NCI-H345 (cell line): ENCODE data around the gene TMBIM1.

Source experiments
- DNase-seq: peaks from one replicate; lab custom pipeline; 2025; lab: John Stamatoyannopoulos, UW

Gene TMBIM1

DNA sequence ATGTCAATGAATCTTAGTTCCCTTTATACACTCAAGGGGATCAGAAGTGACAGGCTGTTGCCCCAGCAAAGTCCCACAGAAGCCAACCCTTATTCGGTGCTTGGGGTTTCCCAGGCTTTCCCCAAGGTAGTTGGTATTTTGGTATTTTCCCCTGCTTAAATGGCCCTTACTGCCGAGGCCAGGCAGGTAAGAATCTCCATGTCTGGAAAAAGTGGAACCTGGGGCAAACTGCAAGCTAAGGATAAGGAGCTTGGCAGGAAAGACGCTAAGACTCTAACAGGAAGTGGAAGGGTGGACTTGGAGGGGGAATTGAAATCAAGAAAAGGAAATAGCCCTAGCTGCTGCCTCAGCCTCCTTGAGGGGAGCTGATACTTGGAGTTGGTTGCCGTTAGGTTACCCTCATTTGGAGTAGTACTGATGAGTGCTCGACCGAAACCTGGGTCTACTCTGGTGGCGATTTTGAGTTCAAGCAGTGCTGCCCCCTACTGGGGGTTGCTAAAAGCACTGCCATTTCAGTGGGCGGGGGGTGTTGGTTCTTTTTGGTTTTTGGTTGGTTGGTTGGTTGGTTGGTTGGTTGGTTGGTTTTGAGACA is 34.8 kb downstream of the TMBIM1 start:
- no peak for DNase-seq

DNA sequence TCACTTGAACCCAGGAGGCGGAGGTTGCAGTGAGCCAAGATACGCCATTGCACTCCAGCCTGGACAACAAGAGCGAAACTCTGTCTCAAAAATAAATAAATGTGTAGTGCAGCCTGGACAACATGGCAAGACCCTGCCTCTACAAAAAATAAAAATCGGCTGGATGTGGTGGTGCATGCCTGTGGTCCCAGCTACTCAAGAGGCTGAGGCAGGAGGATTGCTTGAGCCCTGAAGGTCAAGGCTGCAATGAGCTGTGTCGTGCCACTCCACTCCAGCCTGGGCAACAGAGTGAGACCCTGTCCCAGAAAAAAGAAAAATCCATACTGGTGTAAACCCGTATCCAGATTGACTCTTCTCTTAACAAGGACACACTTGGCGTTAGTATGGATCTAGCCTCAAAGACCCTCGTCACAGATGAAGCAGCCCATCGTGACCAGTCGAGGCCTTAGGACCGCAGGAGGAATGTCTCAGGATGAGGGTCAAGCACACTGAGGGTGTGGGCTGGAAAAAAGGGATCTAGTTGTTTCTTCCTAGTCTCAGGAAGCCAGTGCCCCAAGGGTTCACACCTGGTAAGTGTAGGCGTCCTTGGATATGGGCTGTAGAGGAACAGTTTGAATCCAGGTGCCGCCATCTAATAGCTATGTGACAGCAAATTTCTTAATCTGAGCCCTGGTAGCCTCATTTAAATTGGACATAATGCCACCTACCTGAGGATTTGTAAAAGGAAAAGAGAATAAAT is 35.5 kb downstream of the TMBIM1 start:
- no peak for DNase-seq

DNA sequence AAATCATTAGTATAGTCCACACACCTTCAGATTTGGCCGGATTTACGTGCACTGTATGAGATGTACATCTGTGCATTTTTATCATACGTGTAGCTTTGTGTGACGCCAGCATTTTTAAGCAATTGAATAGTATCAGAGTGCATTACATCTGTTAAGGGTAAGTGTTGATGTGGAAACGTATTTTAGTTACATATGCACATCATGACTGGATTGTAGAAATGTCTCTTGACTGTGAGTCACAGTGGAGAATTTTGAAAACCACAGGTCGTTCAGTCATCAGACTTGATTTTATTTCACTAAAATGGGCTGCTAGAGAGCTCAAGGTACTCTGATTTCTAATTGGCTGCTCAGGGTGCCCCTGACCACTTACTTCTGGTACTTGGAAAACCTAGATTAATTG is 36.9 kb downstream of the TMBIM1 start:
- no peak for DNase-seq

DNA sequence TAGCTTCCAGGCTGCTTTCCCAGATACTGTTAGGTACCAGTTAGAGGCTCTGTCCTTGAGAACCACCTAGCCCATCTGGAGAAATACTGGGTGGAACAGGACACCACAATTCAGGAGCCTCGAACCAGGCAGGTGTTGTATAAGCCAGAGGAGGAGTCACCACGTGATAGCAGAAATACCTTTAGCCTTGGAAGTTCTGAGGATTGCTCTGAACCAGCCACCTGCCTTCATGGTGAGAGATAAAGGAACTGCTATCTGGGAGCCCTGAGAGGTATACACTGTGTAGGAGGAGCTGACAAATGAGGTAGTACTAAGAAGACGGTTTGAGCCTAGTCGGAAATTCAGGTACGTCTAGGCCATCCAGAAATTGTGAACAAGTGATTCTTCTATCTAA is 39.1 kb downstream of the TMBIM1 start:
- DNase-seq = no peak

DNA sequence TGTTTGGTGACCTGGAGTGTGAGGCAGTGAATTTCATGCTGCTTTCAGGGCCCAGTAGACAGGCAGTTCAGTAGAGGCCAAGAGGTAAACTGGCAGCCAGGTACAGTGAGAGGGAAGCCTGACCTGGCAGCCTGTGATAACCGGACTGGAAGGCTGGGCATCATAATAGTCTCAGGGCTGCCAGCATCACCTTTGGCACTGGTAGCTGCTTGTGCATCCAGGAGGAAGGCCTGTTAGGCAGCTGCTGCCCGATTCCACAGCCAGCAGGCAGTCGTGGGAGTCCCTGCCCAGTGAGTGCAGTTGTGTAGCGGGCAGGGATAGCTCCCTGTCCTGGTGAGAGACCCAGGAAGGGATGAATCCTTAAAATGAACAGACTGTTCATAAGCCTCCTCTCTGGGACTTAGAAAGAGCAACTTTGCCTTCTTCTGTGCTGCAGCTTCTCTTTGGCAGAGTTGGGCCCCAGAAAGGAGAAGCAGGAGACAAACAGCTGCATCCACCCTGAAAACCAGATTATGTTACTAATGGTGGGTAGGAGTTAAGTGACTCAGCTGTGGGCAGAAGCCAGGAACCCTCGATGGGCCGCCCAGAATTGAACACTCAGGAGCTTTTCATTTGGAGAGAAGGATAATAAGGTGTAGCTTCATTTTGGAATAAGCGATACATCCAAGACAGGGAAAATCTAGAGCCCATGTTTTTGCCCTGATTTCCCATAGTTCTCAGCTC is 39.6 kb downstream of the TMBIM1 start:
- DNase-seq = no peak

DNA sequence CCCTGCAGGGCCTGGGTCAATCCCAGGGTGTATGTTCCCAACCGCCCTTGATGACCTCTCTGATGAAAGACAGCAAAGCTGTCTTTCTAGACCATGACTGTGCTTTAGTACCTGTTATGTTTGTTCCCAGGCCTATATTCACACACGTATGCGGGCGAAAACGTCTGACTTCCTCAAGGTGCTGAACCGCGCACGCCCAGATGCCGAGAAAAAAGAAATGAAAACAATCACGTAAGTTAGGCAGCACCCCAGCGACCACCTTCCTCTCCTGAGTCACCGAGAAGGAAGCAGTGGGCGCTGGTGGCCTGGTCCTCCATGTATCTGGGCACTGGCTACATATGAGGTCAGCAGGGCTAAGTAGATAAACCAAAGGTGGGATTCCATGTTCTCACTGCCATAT is 42.6 kb downstream of the TMBIM1 start:
- DNase-seq = no peak

DNA sequence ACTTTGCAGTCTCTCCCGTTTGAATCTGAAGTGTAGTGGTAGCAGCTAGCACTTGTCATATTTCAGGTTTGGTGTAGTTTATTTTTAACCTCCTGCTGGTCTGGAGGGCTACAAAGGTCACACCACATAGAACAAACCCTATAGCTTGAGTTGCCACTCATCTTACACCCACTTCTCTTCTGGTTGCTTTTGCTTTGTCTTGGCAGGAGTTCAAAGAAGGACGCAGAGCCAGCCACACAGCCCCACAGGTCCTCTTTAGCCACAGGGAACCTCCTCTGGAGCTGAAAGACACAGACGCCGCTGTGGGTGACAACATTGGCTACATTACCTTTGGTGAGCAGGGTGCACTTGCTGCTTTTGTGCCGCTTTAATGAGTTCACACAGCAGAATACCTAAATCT is 47.1 kb downstream of the TMBIM1 start:
- DNase-seq = no peak

DNA sequence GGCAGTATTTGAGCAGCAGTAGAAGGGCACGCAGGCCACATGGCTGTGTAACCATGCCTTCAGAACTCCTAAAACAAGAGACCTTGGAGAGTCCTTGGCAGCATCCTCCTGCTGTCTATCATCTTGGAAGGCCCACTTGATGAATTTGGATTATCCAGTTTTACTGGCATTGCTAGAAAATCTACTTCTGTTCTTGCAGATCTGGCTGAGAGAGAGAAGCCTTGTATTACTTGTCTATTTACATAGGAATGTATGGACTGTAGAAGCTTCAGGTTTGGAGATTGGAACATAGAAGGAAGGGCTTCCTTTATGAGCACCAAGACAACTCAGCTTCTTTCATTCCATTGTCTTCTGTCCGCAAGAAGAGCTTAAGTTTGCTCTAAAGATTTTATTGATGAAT is 47.6 kb downstream of the TMBIM1 start:
- DNase-seq = no peak

DNA sequence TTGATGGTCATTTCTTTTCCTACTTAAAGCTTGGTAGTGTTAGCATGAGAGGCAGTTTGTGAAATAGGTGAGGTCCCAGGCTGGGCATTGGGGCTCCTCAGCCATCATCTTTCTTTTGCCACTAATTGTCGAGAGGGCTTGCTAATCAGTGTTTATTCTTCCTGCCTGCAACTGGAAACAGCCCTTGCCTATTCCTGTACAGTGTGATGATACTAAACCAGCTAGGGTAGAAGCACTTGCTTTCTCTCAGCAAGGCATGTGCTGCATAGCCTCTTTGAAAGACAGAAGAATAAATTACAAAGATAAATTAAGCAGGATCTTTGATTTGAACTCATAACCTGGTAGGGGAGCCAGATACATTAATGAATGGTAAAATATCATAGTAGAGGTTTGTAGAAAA is 48.1 kb downstream of the TMBIM1 start:
- no peak for DNase-seq

DNA sequence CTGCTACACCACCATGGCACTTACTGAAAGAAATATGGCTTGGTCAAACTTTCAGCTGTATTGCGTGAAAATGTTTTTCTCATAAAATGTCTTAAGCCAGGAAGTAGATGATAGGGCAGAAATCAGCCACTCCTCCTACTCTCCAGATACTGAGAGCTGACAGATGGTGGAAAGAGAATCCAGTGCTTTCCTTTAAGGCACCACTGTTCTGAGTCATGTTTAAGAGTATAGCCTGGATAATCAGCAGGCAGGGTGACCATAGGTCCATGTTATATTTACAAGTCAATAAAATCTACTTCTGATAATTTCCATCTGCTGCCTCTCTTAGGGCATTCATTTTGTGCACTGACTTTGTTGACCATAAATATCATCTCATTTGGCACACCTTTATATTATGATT is 53.4 kb downstream of the TMBIM1 start:
- no peak for DNase-seq

DNA sequence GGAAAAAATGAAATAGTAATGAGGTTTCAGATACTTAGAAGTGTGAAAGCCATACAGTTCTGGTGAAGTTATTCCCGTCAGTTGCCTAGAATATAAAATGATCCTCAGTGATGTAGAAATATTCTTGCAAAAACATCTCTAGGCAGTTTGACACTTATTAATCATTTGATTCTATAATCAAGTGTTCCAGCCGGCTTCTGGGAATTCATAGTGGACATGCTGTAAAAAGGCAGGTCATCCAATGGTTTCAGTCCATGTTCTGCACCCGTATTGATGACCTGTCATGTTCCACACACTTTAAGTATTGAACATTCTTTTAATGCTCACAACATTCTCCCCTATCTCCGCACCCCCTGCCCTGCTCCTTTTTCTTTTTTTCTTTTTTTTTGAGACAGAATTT is 55.5 kb downstream of the TMBIM1 start:
- no peak for DNase-seq

DNA sequence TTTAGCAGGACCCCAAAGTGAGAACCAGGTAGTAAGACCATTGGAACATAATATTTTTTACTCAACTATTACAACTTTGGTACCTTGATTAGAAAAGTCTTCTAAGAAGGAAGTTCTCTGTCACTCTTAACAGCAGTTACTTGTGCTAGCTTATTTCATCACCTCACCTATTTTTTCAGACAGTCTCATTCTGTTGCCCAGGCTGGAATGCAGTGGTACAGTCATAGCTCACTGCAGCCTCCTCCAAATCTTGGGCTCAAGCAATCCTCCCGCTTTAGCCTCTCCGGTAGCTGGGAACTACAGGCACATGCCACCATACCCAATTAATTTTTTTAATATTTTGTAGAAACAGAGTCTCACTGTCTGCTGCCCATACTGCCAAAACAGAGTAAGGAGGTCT is 57.3 kb downstream of the TMBIM1 start:
- no peak for DNase-seq

DNA sequence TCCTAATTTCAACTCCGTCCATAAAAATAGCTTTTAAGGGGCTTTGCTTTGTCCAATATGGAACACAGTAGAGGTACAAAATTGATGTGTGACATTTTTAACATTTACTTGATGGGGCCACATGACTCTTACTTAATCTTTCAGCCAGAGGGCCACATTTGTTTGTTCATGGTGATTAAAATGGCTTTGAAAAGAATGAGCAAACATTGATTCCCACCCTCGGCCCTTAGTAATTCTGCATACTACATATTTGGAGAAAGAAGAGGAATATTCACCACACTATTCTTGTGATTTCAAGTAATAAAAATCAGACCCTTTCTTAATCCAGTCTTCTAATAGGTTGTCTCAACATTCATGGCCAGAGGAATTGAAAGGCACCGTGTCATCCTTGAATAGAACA is 57.8 kb downstream of the TMBIM1 start:
- no peak for DNase-seq

DNA sequence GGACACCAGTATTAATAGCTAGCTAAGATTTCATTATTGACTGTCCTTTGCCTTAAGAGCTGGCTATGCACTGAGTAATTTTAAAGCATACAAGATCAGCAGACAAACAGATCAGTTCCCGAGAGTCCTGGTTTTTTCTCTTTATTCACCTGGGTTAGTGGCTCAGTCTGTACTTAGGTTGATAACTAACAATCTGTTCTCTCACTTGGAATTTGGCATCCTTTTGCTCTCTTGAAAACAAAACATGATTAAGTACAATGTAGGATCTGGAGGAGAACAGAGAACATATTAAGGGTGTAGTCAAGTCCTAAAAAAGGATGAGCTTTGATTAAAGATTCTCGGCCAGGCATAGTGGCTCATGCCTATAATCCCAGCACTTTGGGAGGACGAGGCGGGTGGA is 58.8 kb downstream of the TMBIM1 start:
- no peak for DNase-seq

DNA sequence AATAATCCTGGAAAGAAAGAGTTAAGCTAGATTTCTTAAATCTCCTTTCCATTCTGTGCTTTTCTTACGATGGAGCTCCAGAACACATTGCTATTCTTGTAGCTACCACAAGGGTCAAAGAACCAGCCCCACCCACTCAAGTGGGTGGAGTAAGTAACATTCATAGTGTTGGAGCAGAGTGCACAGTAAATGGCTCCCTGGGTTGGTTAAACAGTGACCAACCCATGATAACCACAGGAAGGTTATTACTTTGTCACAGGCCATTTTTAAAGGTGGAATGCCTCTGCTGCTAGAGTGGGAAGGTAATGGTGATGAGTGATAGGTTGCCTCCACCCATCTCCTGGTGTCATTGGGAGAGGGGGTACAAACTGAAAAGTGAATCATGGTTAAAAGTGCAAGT is 61.4 kb downstream of the TMBIM1 start:
- no peak for DNase-seq

DNA sequence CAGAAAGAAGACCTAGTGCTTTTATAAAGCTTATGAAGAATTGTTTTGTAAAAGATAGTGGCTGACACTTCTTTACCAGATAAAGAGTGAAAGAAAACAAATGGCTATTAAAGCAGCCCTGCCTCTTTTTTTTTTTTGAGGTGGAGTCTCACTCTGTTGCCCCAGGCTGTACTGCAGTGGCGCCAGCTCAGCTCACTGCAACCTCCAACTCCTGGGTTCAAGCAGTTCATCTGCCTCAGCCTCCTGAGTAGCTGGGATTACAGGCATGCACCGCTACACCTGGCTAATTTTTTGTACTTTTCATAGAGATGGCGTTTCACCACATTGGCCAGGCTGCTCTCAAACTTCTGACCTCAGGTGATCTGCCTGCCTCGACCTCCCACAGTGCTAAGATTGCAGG is 62.5 kb downstream of the TMBIM1 start:
- no peak for DNase-seq

DNA sequence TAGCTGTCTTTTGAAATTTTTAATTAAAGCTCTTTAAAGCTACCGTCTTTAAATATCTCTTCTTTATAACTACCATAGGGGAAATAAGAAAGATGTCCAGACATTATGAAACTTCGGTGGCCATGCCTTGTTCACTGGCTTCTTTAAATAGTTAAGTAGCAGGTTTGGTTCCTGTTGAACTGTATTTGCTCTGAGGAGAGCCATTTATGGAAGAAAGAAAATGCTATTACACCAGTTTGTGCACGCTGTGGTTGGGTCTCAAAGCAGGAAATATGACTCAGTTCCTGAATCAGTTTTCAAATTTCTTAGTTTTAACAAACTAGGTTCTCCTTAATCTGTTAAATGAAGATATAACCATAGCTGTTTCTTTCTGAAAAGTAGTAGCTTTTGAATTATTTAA is 63.1 kb downstream of the TMBIM1 start:
- no peak for DNase-seq

DNA sequence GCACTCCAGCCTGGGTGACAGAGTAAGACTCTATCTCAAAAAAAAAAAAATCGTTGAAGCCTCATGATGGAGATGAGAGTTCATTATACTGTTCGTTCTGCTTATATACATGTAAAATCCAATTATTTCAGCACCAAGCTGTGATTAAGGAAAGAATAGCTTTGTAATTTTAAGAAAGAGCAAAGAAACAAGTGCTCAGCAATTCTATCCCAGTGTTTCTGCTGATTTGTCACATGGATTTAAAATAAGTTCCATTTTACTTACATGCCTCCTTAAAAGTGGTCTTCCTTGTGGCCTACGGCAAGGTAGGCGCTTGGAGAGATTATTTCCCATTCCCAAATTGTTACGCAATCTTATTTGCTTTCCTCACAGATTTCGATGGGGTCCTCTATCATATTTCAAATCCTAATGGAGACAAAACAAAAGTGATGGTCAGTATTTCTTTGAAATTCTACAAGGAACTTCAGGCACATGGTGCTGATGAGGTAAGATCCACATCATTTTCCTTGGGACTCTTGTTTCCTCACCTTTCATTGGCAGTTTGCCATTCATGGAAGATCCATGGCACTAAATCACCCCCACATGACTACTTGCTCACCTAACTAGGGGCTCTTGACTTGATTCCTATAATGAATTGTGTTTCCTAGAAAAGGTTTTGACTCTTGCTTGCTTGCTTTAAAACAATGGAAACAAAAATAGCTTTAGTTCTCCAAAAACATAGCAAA is 63.8 kb downstream of the TMBIM1 start:
- no peak for DNase-seq

DNA sequence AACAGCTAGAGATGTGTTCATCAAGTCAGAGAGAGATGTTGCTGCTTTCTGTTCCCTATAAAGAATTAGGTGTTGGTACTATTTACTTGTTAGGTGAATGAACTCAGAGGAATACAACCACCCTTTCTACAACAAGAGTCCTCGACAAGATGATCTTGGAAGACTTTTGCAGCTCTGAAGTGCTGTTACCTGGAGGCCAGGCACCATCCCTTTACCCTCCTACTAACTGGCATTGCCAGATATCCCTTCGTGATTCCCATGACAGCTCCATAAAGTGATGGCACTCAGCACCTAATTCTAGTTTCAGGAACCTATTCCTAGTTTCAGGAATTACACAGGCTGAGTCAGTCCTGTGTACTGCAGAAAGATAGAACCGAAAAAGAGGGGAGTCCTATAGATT is 65.4 kb downstream of the TMBIM1 start:
- DNase-seq = no peak
